Measurements from ENCODE around the gene CCDC47.

DNA sequence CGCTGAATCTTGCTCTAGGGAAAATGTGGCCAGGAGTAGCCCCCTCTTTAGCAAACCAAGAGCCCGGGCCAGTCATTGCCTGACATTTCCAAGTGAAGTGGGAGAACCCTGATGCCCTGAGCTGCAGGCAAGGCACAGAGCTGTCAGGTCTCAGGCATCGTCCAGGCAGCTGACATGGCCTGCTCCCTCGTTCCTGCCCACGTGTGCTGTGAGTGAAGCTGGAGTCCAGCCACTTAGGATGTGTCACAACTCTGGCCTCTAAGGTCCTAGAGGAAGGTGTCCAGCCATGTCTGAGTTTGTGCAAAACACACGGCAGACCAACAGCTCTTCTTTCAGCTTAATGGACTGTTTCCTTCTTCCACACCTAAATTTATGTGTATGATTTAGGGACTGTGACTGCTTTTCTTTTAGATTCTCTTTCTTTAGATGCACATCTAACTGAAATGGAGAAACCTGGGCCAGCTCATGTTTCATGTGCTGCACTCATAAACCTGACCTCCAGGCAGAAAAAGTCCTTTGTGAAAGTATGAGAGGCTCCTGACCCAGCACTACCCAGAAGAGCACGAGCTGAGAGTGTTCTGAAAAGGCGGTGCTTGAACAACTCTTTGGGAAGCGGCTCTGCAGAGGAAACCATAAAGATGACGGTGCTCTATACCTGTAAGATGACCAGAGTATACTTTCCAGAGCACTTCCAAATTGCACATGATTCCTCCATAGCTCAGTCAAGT lies 58.7 kb downstream of the CCDC47 start:
- TF ChIP-seq, protein P1, sequence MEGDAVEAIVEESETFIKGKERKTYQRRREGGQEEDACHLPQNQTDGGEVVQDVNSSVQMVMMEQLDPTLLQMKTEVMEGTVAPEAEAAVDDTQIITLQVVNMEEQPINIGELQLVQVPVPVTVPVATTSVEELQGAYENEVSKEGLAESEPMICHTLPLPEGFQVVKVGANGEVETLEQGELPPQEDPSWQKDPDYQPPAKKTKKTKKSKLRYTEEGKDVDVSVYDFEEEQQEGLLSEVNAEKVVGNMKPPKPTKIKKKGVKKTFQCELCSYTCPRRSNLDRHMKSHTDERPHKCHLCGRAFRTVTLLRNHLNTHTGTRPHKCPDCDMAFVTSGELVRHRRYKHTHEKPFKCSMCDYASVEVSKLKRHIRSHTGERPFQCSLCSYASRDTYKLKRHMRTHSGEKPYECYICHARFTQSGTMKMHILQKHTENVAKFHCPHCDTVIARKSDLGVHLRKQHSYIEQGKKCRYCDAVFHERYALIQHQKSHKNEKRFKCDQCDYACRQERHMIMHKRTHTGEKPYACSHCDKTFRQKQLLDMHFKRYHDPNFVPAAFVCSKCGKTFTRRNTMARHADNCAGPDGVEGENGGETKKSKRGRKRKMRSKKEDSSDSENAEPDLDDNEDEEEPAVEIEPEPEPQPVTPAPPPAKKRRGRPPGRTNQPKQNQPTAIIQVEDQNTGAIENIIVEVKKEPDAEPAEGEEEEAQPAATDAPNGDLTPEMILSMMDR (IDR thresholded peaks at IDR 0.05; ENCODE audit: insufficient read depth, low read length, poor library complexity, severe bottlenecking) = no peak
- no peak for TF ChIP-seq EZH2phosphoT487 (conservative IDR thresholded peaks at IDR 0.05; ENCODE audit: low read length)
